ENCODE measurements around the gene NAPA.

NAPA gene

DNA sequence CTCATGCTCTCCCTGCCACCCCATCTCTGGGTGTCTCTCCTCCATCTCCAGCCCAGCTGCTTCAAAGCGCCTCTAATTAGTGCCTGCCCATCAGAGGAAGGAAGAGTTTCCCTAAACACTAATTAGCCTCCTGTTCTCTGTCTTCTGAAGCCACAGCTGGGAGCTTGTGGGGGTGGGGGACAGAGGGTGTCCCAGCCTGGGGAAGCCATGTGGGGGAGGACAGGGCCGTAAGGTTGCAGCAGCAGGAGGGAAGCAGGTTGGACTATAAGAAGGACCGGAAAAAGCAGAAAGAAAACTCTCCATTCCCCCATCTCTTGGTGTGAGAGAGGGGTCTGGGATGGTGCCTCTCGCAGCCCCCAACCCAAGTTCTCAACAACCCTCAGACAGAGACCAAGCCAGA is 69.3 kb downstream of the NAPA start:
- Histone ChIP-seq H3K36me3 (ENCODE audit: insufficient read depth, low read depth, low read length) (no peaks in the 10 kb centered on the region), H3K27ac (ENCODE audit: low read length) (no peak overlapping the region), H3K27me3 (ENCODE audit: insufficient read depth, low read length) (peaks cover 49% of the 10 kb centered on the region), H3K4me3 (ENCODE audit: low read length) (peak overlapping the region; percentile 39; the same call in 1 of the 2 replicates), H3K9ac (ENCODE audit: low read depth, low read length) (no peak overlapping the region), H3K9me3 (ENCODE audit: insufficient read depth, low read depth, low read length) (no peaks in the 10 kb centered on the region), H3K4me1 (ENCODE audit: insufficient read depth, low read length) (peaks cover 5% of the 10 kb centered on the region)

DNA sequence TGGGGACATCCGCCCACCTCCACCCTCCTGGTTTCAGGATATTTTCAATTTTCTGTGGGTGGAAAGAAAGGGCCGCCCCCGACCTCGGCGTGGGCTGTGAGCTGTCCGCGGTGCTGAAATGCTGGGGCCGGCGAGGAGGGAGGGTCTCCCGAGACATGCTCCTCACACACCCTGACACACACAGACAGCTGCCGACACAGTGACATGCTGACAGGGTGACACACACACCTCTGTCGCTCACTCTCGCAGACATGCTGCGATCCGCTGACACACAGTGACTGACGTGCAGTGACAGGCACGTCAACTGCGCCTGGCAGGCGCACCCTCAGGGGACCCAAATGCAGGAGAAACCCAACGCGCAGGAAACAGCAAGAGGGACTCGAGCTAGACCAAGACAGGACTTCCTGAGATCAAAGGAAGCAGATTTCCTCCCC is 70.5 kb downstream of the NAPA start:
- H3K27me3 ChIP-seq (ENCODE audit: insufficient read depth, low read length), result peaks cover 49% of the 10 kb centered on the region

DNA sequence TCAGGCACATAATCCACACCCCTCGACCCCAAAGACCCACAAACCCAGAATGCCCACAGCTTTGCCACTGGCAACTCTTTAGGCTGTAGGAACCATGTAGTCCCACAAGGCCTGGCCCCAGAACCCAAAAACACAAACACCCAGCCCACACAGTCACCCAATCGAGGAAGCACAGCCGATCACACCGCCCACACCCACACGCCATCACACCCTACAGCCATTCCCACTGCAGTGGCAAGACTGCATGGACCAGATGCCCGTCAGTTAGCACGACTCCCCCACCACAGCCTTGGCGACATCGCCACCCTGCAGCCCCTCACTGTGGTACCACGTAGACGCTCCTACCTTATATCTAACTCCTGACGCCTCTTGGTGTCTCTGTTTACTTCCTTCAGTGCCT is 71.5 kb downstream of the NAPA start:
- peaks cover 40% of the 10 kb centered on the region for H3K27me3 ChIP-seq (ENCODE audit: insufficient read depth, low read length)
- peaks cover 5% of the 10 kb centered on the region for H3K4me1 ChIP-seq (ENCODE audit: insufficient read depth, low read length)
- H3K36me3 ChIP-seq (ENCODE audit: insufficient read depth, low read depth, low read length), result no peaks in the 10 kb centered on the region
- no peak overlapping the region for H3K27ac ChIP-seq (ENCODE audit: low read length)
- no peak overlapping the region for H3K4me3 ChIP-seq (ENCODE audit: low read length)
- no peak overlapping the region for H3K9ac ChIP-seq (ENCODE audit: low read depth, low read length)
- no peaks in the 10 kb centered on the region for H3K9me3 ChIP-seq (ENCODE audit: insufficient read depth, low read depth, low read length)

More for the DNA sequence above, 70.5 kb downstream of the NAPA start:
- no peak overlapping the region for H3K4me3 ChIP-seq (ENCODE audit: low read length)
- no peak overlapping the region for H3K9ac ChIP-seq (ENCODE audit: low read depth, low read length)
- H3K36me3 ChIP-seq (ENCODE audit: insufficient read depth, low read depth, low read length), result no peaks in the 10 kb centered on the region
- no peaks in the 10 kb centered on the region for H3K9me3 ChIP-seq (ENCODE audit: insufficient read depth, low read depth, low read length)
- H3K4me1 ChIP-seq (ENCODE audit: insufficient read depth, low read length), result peaks cover 5% of the 10 kb centered on the region
- no peak overlapping the region for H3K27ac ChIP-seq (ENCODE audit: low read length)

DNA sequence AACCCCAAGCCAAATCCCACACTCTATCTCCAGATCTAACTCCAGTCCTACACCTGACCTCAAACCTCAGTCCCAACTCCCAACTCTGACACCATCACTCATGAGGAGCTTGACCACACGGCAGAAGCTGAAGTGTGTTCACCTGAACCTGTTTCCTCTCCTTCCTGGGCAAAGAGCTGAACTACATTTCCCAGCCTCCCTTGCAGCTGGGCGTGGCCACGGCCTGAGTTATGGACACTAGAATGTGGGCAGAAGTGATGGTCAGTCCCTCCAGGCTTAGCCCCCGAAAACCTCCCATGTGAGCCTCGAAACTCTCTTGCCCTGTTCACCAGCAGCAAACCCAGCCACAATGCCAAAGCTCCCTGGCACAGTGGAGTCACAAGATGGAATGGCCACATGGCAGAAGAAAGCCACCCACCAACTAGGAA is 76.1 kb downstream of the NAPA start:
- Histone ChIP-seq H3K9ac (ENCODE audit: low read depth, low read length) (no peak overlapping the region), H3K27ac (ENCODE audit: low read length) (no peak overlapping the region), H3K4me1 (ENCODE audit: insufficient read depth, low read length) (no peaks in the 10 kb centered on the region), H3K4me3 (ENCODE audit: low read length) (no peak overlapping the region), H3K27me3 (ENCODE audit: insufficient read depth, low read length) (no peaks in the 10 kb centered on the region; the same call in 1 of the 2 replicates), H3K36me3 (ENCODE audit: insufficient read depth, low read depth, low read length) (no peaks in the 10 kb centered on the region), H3K9me3 (ENCODE audit: insufficient read depth, low read depth, low read length) (no peaks in the 10 kb centered on the region)
